Fibroblast of lung (primary cell): Measurements from ENCODE around the gene VGLL4.

ENCODE experiments used
- CTCF ChIP-seq, 2 donors: IDR thresholded peaks in 1 of 2; conservative IDR thresholded peaks in 1 of 2; 1 replicate in 1 of 2; 2 replicates in 1 of 2; pipeline ENCODE4 v1.5.1; 2011 to 2012; ENCODE audit warnings: low read length in 2 of 2, control low read depth in 1 of 2, inconsistent platforms in 1 of 2, low read depth in 1 of 2, mild to moderate bottlenecking in 1 of 2
- EZH2 ChIP-seq: IDR thresholded peaks from 2 replicates; pipeline ENCODE4 v1.5.1; 2012; ENCODE audit warnings: low read length, control low read depth, mild to moderate bottlenecking; ENCODE audit errors: missing control alignments

DNA sequence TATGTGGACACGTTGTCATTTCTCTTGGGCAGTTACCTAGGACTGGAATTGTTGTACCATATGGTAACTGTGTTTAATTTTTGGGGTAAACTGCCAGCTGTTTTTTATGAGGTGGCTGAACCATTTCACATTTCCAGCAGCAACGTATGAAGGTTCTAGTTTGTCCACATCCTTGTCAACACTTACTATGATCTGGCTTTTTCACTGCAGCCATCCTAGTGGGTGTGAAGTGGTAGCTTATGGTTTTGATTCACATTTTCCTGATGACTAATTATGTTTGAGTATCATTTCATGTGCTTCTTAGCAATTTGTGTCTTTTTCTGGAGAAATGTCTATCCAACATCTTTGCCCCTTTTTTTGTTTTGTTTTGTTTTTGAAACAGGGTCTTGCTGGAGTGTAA lies 96.2 kb downstream of the VGLL4 start:
- TF ChIP-seq CTCF (conservative IDR thresholded peaks at IDR 0.05 in 1 of 2, IDR thresholded peaks at IDR 0.05 in 1 of 2; ENCODE audit: low read depth in 1 of 2, low read length in 2 of 2) (no peak), EZH2 (no peak)
